IMR-90 (cell line): ENCODE results near the gene IFT20. TPM values are rescaled to one million over a fixed set of nuclear protein-coding genes. Genes with fewer than 3 reads are reported as not detected.

ENCODE experiments used
- ATAC-seq: fragments of 200-7000 bp; cut with Tn5 transposase; 2 replicates; pipeline ENCODE4 v1.9.1; 2020; ENCODE audit warnings: low read depth, mild to moderate bottlenecking, moderate library complexity
- BruUV-seq: library from RNA; stranded (reverse); fragments of 400-500 nt; replicated peaks from 2 replicates; lab custom pipeline; 2021; lab: Mats Ljungman, UMichigan
- CTCF ChIA-PET: fragments of 300-600 bp; formaldehyde crosslinking; extraction: SDS; loops from one replicate; lab custom pipeline; 2021; ENCODE audit warnings: antibody characterized with exemption; lab: Yijun Ruan, JAX
- POLR2A ChIA-PET: fragments of 300-600 bp; sonication (Branson Sonifier 250); formaldehyde crosslinking; loops from one replicate; lab custom pipeline; 2022; ENCODE audit warnings: antibody characterized with exemption; ENCODE audit not compliant: unreplicated experiment; lab: Charles Lee
- DNase-seq: peaks from one replicate; pipeline ENCODE4 v3.0.0; 2013
- H2AFZ ChIP-seq: replicated peaks from 2 replicates; pipeline ENCODE3; 2013; ENCODE audit warnings: low read length, mild to moderate bottlenecking; ENCODE audit not compliant: poor library complexity
- H2AK5ac ChIP-seq: 2 replicates; pipeline ENCODE4 v1.6.1; 2013; ENCODE audit warnings: low read depth, low read length, inconsistent platforms
- H2AK9ac ChIP-seq: replicated peaks from 2 replicates; pipeline ENCODE3; 2013; ENCODE audit warnings: mild to moderate bottlenecking, low read depth, low read length, moderate library complexity; ENCODE audit not compliant: poor library complexity
- H2BK120ac ChIP-seq: 2 replicates; pipeline ENCODE4 v1.6.1; 2013; ENCODE audit warnings: low read depth, low read length, inconsistent platforms
- H2BK15ac ChIP-seq: 3 replicates; pipeline ENCODE4 v1.6.1; 2013; ENCODE audit warnings: low read depth, low read length, inconsistent platforms
- H2BK20ac ChIP-seq: 2 replicates; pipeline ENCODE4 v1.6.1; 2013; ENCODE audit warnings: low read depth, mild to moderate bottlenecking, inconsistent platforms, low read length, moderate library complexity
- H2BK5ac ChIP-seq: 2 replicates; pipeline ENCODE4 v1.6.1; 2013; ENCODE audit warnings: mild to moderate bottlenecking, low read depth, low read length, inconsistent platforms; ENCODE audit not compliant: poor library complexity, severe bottlenecking
- H3K14ac ChIP-seq: replicated peaks from 2 replicates; pipeline ENCODE4 v1.6.1; 2013; ENCODE audit warnings: low read depth, low read length, inconsistent platforms
- H3K18ac ChIP-seq: 2 replicates; pipeline ENCODE4 v1.6.1; 2013; ENCODE audit warnings: low read depth, low read length, control low read depth
- H3K23ac ChIP-seq: 2 replicates; pipeline ENCODE4 v1.6.1; 2013; ENCODE audit warnings: low read depth, low read length, inconsistent platforms
- H3K27ac ChIP-seq: 2 replicates; pipeline ENCODE4 v1.5.1; 2013; ENCODE audit warnings: mild to moderate bottlenecking, control low read depth, low read length; ENCODE audit not compliant: insufficient read depth
- H3K27me3 ChIP-seq: 2 replicates; pipeline ENCODE4 v1.6.1; 2013; ENCODE audit warnings: low read length; ENCODE audit not compliant: control insufficient read depth, insufficient read depth
- H3K36me3 ChIP-seq: 2 replicates; pipeline ENCODE4 v1.6.1; 2013; ENCODE audit warnings: low read length, mixed read lengths; ENCODE audit not compliant: control insufficient read depth, insufficient read depth
- H3K4ac ChIP-seq: 2 replicates; pipeline ENCODE4 v1.6.1; 2013; ENCODE audit warnings: low read depth, low read length, inconsistent platforms
- H3K4me1 ChIP-seq: 2 replicates; pipeline ENCODE4 v1.6.1; 2013; ENCODE audit warnings: low read length, mixed read lengths; ENCODE audit not compliant: control insufficient read depth, insufficient read depth
- H3K4me2 ChIP-seq: 2 replicates; pipeline ENCODE4 v1.6.1; 2013; ENCODE audit warnings: low read depth, mild to moderate bottlenecking, control low read depth, low read length, moderate library complexity
- H3K4me3 ChIP-seq: 2 replicates; pipeline ENCODE4 v1.5.1; 2013; ENCODE audit warnings: low read depth, mild to moderate bottlenecking, control low read depth, low read length, moderate library complexity; ENCODE audit not compliant: insufficient read depth
- H3K56ac ChIP-seq: 2 replicates; pipeline ENCODE4 v1.6.1; 2013; ENCODE audit warnings: low read length, inconsistent platforms; ENCODE audit not compliant: insufficient read depth; ENCODE audit errors: extremely low read depth
- H3K79me1 ChIP-seq, 2 experiments: 2 replicates each; pipeline ENCODE4 v1.6.1; 2013; ENCODE audit warnings: low read length in 2 of 2, inconsistent platforms in 1 of 2, low read depth in 1 of 2
- H3K9ac ChIP-seq: 2 replicates; pipeline ENCODE4 v1.6.1; 2013; ENCODE audit warnings: low read depth, low read length, control low read depth
- H3K9me1 ChIP-seq: 2 replicates; pipeline ENCODE4 v1.6.1; 2013; ENCODE audit warnings: low read length, inconsistent platforms; ENCODE audit not compliant: insufficient read depth
- H3K9me3 ChIP-seq: 2 replicates; pipeline ENCODE4 v1.6.1; 2013; ENCODE audit warnings: low read length; ENCODE audit not compliant: control insufficient read depth, insufficient read depth
- H4K20me1 ChIP-seq: 2 replicates; pipeline ENCODE4 v1.6.1; 2013; ENCODE audit warnings: low read length, inconsistent platforms; ENCODE audit not compliant: insufficient read depth
- H4K5ac ChIP-seq: 2 replicates; pipeline ENCODE4 v1.6.1; 2013; ENCODE audit warnings: mild to moderate bottlenecking, low read depth, low read length, control low read depth
- H4K8ac ChIP-seq, 2 experiments: 2 replicates each; pipeline ENCODE4 v1.6.1; 2013; ENCODE audit warnings: low read depth in 2 of 2, low read length in 2 of 2, control low read depth in 1 of 2, inconsistent platforms in 1 of 2
- H4K91ac ChIP-seq: 2 replicates; pipeline ENCODE4 v1.6.1; 2013; ENCODE audit warnings: low read depth, low read length, inconsistent platforms; ENCODE audit not compliant: insufficient read depth
- BHLHE40 ChIP-seq: fragments of 150-350 bp; IDR thresholded peaks from 2 replicates; pipeline ENCODE4 v1.6.1; 2016; ENCODE audit warnings: mild to moderate bottlenecking, low read depth, low read length
- FOS ChIP-seq: fragments of 150-350 bp; IDR thresholded peaks from 2 replicates; pipeline ENCODE4 v1.6.1; 2016; ENCODE audit warnings: low read depth, low read length
- NFE2L2 ChIP-seq: fragments of 150-350 bp; IDR thresholded peaks from 2 replicates; pipeline ENCODE4 v1.6.1; 2016; ENCODE audit warnings: low read depth, mild to moderate bottlenecking, low read length
- POLR2A ChIP-seq: IDR thresholded peaks from 2 replicates; pipeline ENCODE4 v1.6.1; 2012; ENCODE audit warnings: mild to moderate bottlenecking, low read depth, low read length
- RAD21 ChIP-seq: IDR thresholded peaks from 2 replicates; pipeline ENCODE4 v1.6.1; 2012; ENCODE audit warnings: low read length, improper control_type of control experiment
- RCOR1 ChIP-seq: IDR thresholded peaks from 2 replicates; pipeline ENCODE4 v1.6.1; 2012; ENCODE audit warnings: mild to moderate bottlenecking, low read length, improper control_type of control experiment; ENCODE audit not compliant: insufficient replicate concordance
- RFX5 ChIP-seq: IDR thresholded peaks from 2 replicates; pipeline ENCODE4 v1.8.0; 2012; ENCODE audit warnings: low read depth, mild to moderate bottlenecking, low read length, moderate library complexity
- SMC3 ChIP-seq: fragments of 150-350 bp; IDR thresholded peaks from 2 replicates; pipeline ENCODE4 v1.6.1; 2016; ENCODE audit warnings: low read depth, mild to moderate bottlenecking, antibody characterized with exemption, low read length, moderate library complexity
- USF2 ChIP-seq: fragments of 150-350 bp; IDR thresholded peaks from 2 replicates; pipeline ENCODE4 v1.6.1; 2017; ENCODE audit warnings: mild to moderate bottlenecking, antibody characterized with exemption, low read length, low read depth
- WGBS, 2 experiments: methylation state at CpG; one replicate each; pipeline versions ENCODE4 v1.1.5 to v1.1.7; 2013; ENCODE audit warnings: missing lambda C conversion rate in 2 of 2; ENCODE audit not compliant: insufficient read length in 1 of 2; ENCODE audit errors: extremely low coverage in 2 of 2; 5-methylcytosine and 5-hydroxymethylcytosine counted together
- dilution Hi-C: fragments of 300-500 bp; cut with HindIII; formaldehyde crosslinking; loops from one replicate; pipeline ENCODE4 v1.14.3; 2018; ENCODE audit warnings: low sequenced_read_pairs; ENCODE audit not compliant: unreplicated experiment
- in situ Hi-C: fragments of 300-500 bp; cut with MboI; formaldehyde crosslinking; loops from 3 replicates; pipeline ENCODE4 v1.14.3; 2019; ENCODE audit warnings: low sequenced_read_pairs, inconsistent platforms, mixed read lengths
- intact Hi-C: fragments of 100-400 bp; cut with micrococcal nuclease; formaldehyde crosslinking; loops from 2 replicates; pipeline ENCODE4 v1.10.0; 2022
- polyA plus RNA-seq, 3 experiments: library from polyadenylated mRNA; depleted of rRNA; stranded (reverse); fragments of >200 nt; gene quantifications; 2 replicates each; pipeline ENCODE4 v1.2.3, GENCODE V29; 2012; ENCODE audit warnings: low replicate concordance in 1 of 3
- total RNA-seq: library from RNA; depleted of rRNA; stranded (reverse); fragments of >200 nt; gene quantifications from 2 replicates; pipeline ENCODE4 v1.2.3, GENCODE V29; 2012

IFT20 gene
- total and polyA plus RNA-seq, 2 of the 4 experiments (the other 2 are of a cell fraction): 25.5 to 46.3 TPM

GRCh38 chr17:28367641-28368305, 32.5 kb upstream of the IFT20 start:
- Histone ChIP-seq H4K8ac (no peak overlapping the region), H2BK20ac (no peak overlapping the region), H3K36me3 (peaks cover 6% of the 10 kb centered on the region), H3K14ac (no peak overlapping the region), H3K9me3 (no peaks in the 10 kb centered on the region), H2AFZ (no peak overlapping the region), H3K23ac (no peak overlapping the region), H3K9ac (no peak overlapping the region), H3K4me1 (peaks cover 11% of the 10 kb centered on the region; the same call in 1 of the 2 replicates), H3K27me3 (no peaks in the 10 kb centered on the region), H3K56ac (no peak overlapping the region), H4K5ac (no peak overlapping the region), H3K4me2 (no peak overlapping the region), H2AK9ac (no peak overlapping the region), H3K4ac (no peak overlapping the region), H3K27ac (no peak overlapping the region), H3K9me1 (peaks cover 17% of the 10 kb centered on the region), H3K18ac (no peak overlapping the region), H4K20me1 (peaks cover 8% of the 10 kb centered on the region), H2BK120ac (no peak overlapping the region), H2BK15ac (no peak overlapping the region), H2BK5ac (no peak overlapping the region), H4K91ac (no peak overlapping the region), H3K79me1 (peaks cover 5% of the 10 kb centered on the region in 2 experiments; a peak in 3 of 4 replicates), H2AK5ac (no peak overlapping the region), H3K4me3 (no peak overlapping the region)
- ChIA-PET POLR2A (no interaction called here), CTCF (no interaction called here)
- WGBS, 2 experiments: 88% methylated on average over 12 of the region's 21 CpGs; no CpG with 5 or more reads in 1 of the 2 experiments
- intact Hi-C loops (no loop called here), dilution Hi-C loops (no loop called here), in situ Hi-C loops (no loop called here)
- TF ChIP-seq USF2 (no peak), FOS (no peak), RCOR1 (no peak), POLR2A (no peak), BHLHE40 (no peak), RAD21 (no peak), RFX5 (no peak), NFE2L2 (no peak), SMC3 (no peak)
- no TSS peak for BruUV-seq
- ATAC-seq (no peak), DNase-seq (no peak)
